Omental fat pad (tissue), 4 donors: Measurements from ENCODE around the gene PPP1R1C. TPM values are rescaled to one million over a fixed set of nuclear protein-coding genes. Genes with fewer than 3 reads are reported as not detected.

Experiments used
- ATAC-seq: fragments of 150-250 bp; one replicate; pipeline ENCODE4 v1.9.1; 2016; ENCODE audit warnings: mild to moderate bottlenecking, moderate library complexity; ENCODE audit not compliant: low FRiP score
- DNase-seq: peaks from one replicate; pipeline ENCODE4 v3.0.0-alpha.2; 2019; ENCODE audit warnings: low spot score
- total RNA-seq, 4 donors: library from RNA; depleted of rRNA; stranded (reverse); fragments of >200 nt; gene quantifications; one replicate each; pipeline ENCODE4 v1.1.0, GENCODE V29; 2016
- TF ChIP-seq, protein P1 (sequence below), 3 donors: fragments of 450-650 bp; IDR thresholded peaks; one replicate each; pipeline ENCODE4 v1.5.1; 2016 to 2017; ENCODE audit warnings: antibody characterized with exemption in 3 of 3, mild to moderate bottlenecking in 3 of 3, moderate library complexity in 2 of 3

Gene PPP1R1C
- total RNA-seq, 4 donors from 2014 or later = 1.1 to 1.3 TPM; not detected in 2

DNA sequence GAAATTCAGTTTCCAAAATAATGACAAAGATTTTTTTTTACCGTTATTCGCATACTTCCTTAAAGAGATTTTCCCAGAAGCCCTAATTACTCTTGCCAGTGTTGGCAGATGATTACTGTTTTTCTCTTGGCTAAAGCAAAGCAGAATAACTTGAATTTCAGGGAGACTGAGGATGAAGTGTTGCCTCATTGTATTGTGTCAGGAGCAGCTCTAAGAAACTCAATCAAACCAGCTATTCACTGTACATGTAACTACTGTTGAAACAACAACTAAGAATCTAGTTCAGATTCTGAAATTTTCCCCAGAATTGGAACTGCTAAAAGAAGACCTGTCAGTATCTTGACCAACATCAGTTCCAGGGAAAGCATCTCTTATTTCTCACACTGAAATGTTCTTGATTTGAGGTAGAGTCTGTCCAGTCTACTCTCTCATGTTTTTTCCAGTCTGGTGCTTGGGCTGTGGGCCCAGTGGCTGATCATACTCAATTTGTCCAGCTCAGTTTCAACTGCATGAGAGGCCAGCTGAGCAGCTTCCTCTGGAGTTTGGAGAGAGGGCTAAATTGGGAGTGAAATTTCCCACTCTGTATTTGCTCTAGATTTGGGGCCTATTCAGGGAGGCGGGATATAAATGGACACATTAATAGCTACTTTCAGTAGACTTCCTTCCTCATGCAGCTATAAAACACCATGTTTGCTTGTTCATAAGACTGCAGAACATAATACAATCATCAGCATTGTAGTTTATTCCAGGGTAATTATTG lies 78.5 kb downstream of the PPP1R1C start:
- DNase-seq (no peak), ATAC-seq (no peak)
- TF ChIP-seq, protein P1, sequence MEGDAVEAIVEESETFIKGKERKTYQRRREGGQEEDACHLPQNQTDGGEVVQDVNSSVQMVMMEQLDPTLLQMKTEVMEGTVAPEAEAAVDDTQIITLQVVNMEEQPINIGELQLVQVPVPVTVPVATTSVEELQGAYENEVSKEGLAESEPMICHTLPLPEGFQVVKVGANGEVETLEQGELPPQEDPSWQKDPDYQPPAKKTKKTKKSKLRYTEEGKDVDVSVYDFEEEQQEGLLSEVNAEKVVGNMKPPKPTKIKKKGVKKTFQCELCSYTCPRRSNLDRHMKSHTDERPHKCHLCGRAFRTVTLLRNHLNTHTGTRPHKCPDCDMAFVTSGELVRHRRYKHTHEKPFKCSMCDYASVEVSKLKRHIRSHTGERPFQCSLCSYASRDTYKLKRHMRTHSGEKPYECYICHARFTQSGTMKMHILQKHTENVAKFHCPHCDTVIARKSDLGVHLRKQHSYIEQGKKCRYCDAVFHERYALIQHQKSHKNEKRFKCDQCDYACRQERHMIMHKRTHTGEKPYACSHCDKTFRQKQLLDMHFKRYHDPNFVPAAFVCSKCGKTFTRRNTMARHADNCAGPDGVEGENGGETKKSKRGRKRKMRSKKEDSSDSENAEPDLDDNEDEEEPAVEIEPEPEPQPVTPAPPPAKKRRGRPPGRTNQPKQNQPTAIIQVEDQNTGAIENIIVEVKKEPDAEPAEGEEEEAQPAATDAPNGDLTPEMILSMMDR (IDR thresholded peaks at IDR 0.05) = no peak

DNA sequence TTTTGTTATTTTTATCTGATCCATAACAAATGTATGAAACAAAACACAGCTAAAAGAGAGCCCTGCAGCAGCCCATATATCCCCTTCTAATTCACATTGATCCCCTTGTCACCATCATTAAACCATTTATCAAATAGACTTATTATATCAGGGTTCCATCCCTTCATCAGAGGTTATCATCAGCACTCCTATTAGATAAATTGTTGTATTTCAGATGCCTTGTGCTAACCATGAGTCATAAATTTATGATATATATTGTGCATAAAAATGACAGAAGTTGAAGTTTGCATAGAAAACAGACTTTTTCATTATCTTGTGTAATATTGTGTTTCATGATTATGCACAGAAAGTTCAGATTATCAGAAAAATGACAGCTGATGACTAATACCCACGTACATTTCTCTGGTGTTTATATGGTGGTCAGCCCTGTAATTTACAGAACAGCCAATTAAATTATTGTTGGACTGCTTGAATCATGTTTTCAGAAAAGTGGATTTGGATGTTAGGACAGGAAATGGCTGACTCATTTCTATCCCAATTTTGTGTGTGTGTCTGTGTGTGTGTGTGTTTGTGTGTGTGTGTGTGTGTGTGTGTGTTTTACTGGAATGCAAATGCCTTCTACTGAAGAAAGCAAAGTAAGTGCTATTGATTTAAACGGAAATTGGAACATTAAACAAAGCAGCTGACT lies 80.9 kb downstream of the PPP1R1C start:
- DNase-seq = no peak
- peak; percentile 57 for ATAC-seq
- TF ChIP-seq, protein P1 (IDR thresholded peaks at IDR 0.05) = no peak

DNA sequence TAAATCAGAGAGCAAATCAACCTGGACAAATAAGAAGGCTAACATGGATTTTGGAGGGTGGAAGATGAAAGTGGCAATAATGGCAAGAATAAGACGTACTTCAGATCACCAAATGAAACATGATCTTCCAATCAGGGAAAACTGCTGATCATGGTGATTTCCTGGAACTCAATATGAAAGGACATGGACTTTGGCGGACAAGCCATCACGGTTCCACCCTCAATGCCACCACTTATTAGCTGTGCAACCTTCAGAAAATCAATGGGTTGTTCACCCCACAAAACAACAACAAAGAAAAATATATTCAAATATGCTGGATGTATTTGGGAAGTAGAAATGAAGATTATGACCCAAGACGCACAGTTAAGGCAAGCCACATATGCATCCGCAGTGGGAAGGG lies 81.7 kb downstream of the PPP1R1C start:
- ATAC-seq (no peak), DNase-seq (no peak)
- TF ChIP-seq, protein P1 (IDR thresholded peaks at IDR 0.05) = no peak

DNA sequence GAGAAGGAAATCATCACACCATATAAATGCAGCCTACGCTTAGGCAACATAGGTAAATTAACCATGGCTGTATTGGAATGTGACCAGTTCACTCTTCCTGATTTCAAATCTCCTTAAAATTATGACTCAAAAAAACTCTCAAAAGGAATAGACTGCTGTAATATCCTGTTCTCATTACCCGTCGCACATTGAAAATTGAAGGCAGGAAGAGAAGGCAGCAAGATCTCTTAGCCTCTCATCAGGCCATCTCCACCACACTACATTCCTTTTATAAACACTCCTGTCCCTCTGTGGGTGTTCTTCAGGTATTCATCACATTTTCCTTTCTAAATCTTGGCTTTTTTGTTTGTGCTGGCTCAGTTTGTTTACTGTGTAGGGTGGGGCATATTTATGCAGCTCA lies 83.2 kb downstream of the PPP1R1C start:
- TF ChIP-seq, protein P1 (IDR thresholded peaks at IDR 0.05) = no peak
- no peak for ATAC-seq
- DNase-seq = no peak

DNA sequence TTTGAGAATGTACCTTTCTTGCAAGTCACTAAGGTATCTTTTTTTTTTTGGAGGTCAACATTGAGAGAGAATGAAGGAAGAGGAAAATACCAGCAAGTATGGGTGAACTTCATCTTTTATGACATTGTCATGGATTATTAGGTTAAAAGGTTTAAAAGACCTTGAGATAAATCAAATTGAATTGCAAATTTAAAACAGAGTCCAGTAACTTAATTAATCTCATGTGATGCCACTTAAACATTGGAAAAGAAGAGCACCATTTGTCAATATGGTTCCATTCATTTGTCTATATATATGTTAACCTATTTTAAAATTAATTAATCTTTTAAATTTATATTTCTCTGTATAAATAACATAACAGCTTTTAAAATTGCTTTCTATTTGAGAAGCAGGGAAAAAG lies 83.8 kb downstream of the PPP1R1C start:
- no peak for ATAC-seq
- no peak for DNase-seq
- TF ChIP-seq, protein P1 (IDR thresholded peaks at IDR 0.05) = no peak

DNA sequence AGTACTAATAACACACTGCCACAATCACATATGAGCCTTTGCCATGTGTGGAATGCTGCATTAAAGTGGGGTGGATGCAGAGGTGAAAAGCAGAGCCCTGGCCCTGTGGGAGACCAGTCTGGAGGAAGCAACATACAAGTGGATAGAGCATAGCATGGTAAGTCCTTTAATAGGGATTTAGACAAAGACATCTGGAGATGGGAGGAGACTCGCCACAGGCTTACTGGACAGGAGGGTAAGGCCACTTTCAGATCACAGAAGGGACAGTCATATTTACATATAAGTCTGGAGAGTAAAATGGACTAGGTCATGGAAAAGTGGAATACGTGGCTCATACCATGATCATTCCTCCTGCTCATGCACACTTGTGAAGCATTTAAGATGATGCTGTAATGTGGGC lies 84.3 kb downstream of the PPP1R1C start:
- no peak for DNase-seq
- no peak for ATAC-seq
- TF ChIP-seq, protein P1 (IDR thresholded peaks at IDR 0.05) = no peak

DNA sequence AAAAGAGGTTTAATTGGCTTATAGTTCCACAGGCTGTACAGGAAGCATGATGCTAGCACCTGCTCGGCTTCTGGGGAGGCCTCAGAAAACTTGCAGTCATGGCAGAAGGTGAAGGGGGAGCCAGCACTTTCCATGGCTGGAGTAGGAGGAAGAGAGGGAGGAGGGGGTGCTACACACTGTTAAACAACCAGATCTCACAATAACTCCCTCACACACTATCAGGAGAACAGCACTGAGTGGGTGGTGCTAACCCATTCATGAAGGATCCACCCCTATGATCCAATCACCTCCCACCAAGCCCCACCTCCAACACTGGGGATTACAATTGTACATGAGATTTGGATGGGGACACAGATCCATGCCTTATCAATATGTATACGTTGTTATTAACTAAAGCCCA lies 85.1 kb downstream of the PPP1R1C start:
- no peak for ATAC-seq
- TF ChIP-seq, protein P1 (IDR thresholded peaks at IDR 0.05) = no peak

More for the DNA sequence above, 85.1 kb downstream of the PPP1R1C start:
- no peak for DNase-seq
